ENCODE data around the gene THOC6.

THOC6 gene

DNA sequence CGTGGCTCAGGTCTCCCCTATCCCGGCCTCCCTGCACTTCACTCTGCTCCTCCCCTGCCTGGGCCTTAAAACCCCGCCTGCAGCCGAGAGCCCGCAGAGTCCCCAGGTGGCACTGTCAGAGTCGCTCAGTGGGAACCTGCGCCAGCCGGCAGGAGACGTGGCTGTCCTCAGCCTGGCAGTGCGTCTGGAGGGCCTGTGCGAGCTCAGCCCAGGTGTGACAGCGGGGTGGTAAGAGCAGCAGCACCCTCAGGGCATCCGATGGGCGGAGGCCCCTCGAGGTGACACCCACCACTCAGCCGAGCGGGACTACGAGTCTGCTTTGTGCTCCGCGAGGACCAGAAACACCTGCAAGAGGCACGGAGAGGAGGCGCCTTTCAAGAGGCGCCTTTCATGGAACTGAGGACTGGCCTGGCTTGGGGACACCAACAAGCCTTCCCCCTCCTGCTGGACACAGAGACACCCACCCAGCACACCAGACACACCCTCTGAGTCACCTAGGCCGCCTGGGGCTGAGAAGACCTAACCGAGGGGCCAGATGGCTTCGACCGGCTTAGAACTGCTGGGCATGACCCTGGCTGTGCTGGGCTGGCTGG, 10.9 kb upstream of the THOC6 start, which contains the start of gene CLDN9 (continued):
- TF ChIP-seq POU6F1 (CRISPR knock-in tag; IDR thresholded peaks at IDR 0.05; ENCODE audit: borderline replicate concordance, low read depth) (no peak), GLIS3 (CRISPR knock-in tag; IDR thresholded peaks at IDR 0.05) (no peak), PPARA (CRISPR knock-in tag; IDR thresholded peaks at IDR 0.05; ENCODE audit: borderline replicate concordance) (no peak), PATZ1 (CRISPR knock-in tag; IDR thresholded peaks at IDR 0.05; ENCODE audit: borderline replicate concordance) (no peak)

GRCh38 chr16:3013491-3013951, 10.3 kb upstream of the THOC6 start:
- ATAC-seq = no peak; the same call in 2 of the 3 replicates
- no peak for TF ChIP-seq ZNF565 (CRISPR knock-in tag; conservative IDR thresholded peaks at IDR 0.05; ENCODE audit: low read depth)
- TF ChIP-seq ZFP30 (CRISPR knock-in tag; IDR thresholded peaks at IDR 0.05) = no peak
- no peak for TF ChIP-seq ZC3H10 (CRISPR knock-in tag; IDR thresholded peaks at IDR 0.05)
- no peak for TF ChIP-seq RARB (CRISPR knock-in tag; IDR thresholded peaks at IDR 0.05)
- no peak for TF ChIP-seq CSRNP3 (CRISPR knock-in tag; IDR thresholded peaks at IDR 0.05)
- no peak for TF ChIP-seq TCF4 (CRISPR knock-in tag; IDR thresholded peaks at IDR 0.05; ENCODE audit: borderline replicate concordance)
- no peak for TF ChIP-seq OSR1 (CRISPR knock-in tag; IDR thresholded peaks at IDR 0.05)
- no peak for TF ChIP-seq PPARA (CRISPR knock-in tag; IDR thresholded peaks at IDR 0.05; ENCODE audit: borderline replicate concordance)
- TF ChIP-seq, protein P1, sequence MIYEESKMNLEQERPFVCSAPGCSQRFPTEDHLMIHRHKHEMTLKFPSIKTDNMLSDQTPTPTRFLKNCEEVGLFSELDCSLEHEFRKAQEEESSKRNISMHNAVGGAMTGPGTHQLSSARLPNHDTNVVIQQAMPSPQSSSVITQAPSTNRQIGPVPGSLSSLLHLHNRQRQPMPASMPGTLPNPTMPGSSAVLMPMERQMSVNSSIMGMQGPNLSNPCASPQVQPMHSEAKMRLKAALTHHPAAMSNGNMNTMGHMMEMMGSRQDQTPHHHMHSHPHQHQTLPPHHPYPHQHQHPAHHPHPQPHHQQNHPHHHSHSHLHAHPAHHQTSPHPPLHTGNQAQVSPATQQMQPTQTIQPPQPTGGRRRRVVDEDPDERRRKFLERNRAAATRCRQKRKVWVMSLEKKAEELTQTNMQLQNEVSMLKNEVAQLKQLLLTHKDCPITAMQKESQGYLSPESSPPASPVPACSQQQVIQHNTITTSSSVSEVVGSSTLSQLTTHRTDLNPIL (CRISPR knock-in tag; IDR thresholded peaks at IDR 0.05; ENCODE audit: low read depth) = no peak
- TF ChIP-seq ARNTL (CRISPR knock-in tag; IDR thresholded peaks at IDR 0.05; ENCODE audit: borderline replicate concordance, low read depth) = no peak
- TF ChIP-seq TOX (CRISPR knock-in tag; IDR thresholded peaks at IDR 0.05; ENCODE audit: borderline replicate concordance) = no peak
- TF ChIP-seq ISL1 (CRISPR knock-in tag; IDR thresholded peaks at IDR 0.05) = no peak
- no peak for TF ChIP-seq POU6F1 (CRISPR knock-in tag; IDR thresholded peaks at IDR 0.05; ENCODE audit: borderline replicate concordance, low read depth)
- TF ChIP-seq TSHZ2 (CRISPR knock-in tag; IDR thresholded peaks at IDR 0.05) = no peak
- no peak for TF ChIP-seq SNAI2 (CRISPR knock-in tag; IDR thresholded peaks at IDR 0.05)
